GM12878 (cell line): ENCODE measurements around the gene CIB4. TPM values are rescaled to one million over a fixed set of nuclear protein-coding genes. Genes with fewer than 3 reads are reported as not detected.

Experiments used
- ATAC-seq: fragments of 200-7000 bp; cut with Tn5 transposase; 3 replicates; pipeline ENCODE4 v1.9.1; 2020; ENCODE audit warnings: mild to moderate bottlenecking, moderate library complexity
- BruUV-seq: library from RNA; stranded (reverse); fragments of 400-500 nt; replicated peaks from 2 replicates; lab custom pipeline; 2021; lab: Mats Ljungman, UMichigan
- CTCF ChIA-PET: fragments of 300-600 bp; sonication (Branson Sonifier 250); formaldehyde crosslinking; extraction: SDS; loops from one replicate; lab custom pipeline; 2021; ENCODE audit warnings: inconsistent platforms; lab: Yijun Ruan, JAX
- POLR2A ChIA-PET: fragments of 350-600 bp; formaldehyde crosslinking; extraction: SDS; loops from one replicate; lab custom pipeline; 2021; ENCODE audit warnings: inconsistent platforms; lab: Charles Lee
- RAD21 ChIA-PET: fragments of 300-600 bp; sonication (Branson Sonifier 250); formaldehyde crosslinking; loops from one replicate; lab custom pipeline; 2023; ENCODE audit warnings: antibody characterized with exemption; ENCODE audit not compliant: unreplicated experiment; lab: Charles Lee
- SMC1A ChIA-PET: fragments of 300-600 bp; sonication (Branson Sonifier 250); formaldehyde crosslinking; loops from one replicate; lab custom pipeline; 2023; ENCODE audit not compliant: unreplicated experiment, uncharacterized antibody; lab: Charles Lee
- DNase-seq: peaks from one replicate; pipeline ENCODE4 v3.0.0-alpha.2; 2011; ENCODE audit warnings: low read depth, low spot score
- FAIRE-seq: peaks from 3 replicates; lab custom pipeline; 2011; peaks lifted over from hg19 to GRCh38; lab: Jason Lieb, UNC
- H2AFZ ChIP-seq: 2 replicates; pipeline ENCODE4 v1.6.0; 2011; ENCODE audit warnings: low read depth, low read length, control low read depth; ENCODE audit not compliant: control insufficient read depth
- H3K27ac ChIP-seq: 2 replicates; pipeline ENCODE4 v1.5.1; 2011; ENCODE audit warnings: control low read depth; ENCODE audit not compliant: control insufficient read depth, insufficient read depth
- H3K27me3 ChIP-seq, 2 experiments: replicated peaks in 1 of 2; 2 replicates each; pipeline versions ENCODE4 v1.6.0 to v1.6.1; 2011; ENCODE audit warnings: low read length in 1 of 2; ENCODE audit not compliant: control insufficient read depth in 2 of 2, insufficient read depth in 2 of 2
- H3K36me3 ChIP-seq, 2 experiments: 2 replicates each; pipeline ENCODE4 v1.5.1; 2011; ENCODE audit warnings: low read length in 1 of 2; ENCODE audit not compliant: control insufficient read depth in 2 of 2, insufficient read depth in 2 of 2
- H3K4me1 ChIP-seq: 2 replicates; pipeline ENCODE4 v1.6.1; 2011; ENCODE audit warnings: mild to moderate bottlenecking, low read length, moderate library complexity, mixed read lengths; ENCODE audit not compliant: control insufficient read depth, insufficient read depth
- H3K4me2 ChIP-seq: 2 replicates; pipeline ENCODE4 v1.6.0; 2011; ENCODE audit warnings: control low read depth; ENCODE audit not compliant: control insufficient read depth, insufficient read depth
- H3K4me3 ChIP-seq: fragments of 200-600 bp; sonication (generic); 2 replicates; pipeline ENCODE4 v1.5.1; 2016
- H3K79me2 ChIP-seq: 2 replicates; pipeline ENCODE4 v1.6.0; 2011; ENCODE audit warnings: low read length; ENCODE audit not compliant: control insufficient read depth, insufficient read depth
- H3K9ac ChIP-seq: 2 replicates; pipeline ENCODE4 v1.8.0; 2011; ENCODE audit warnings: low read length, control low read depth, mixed read lengths; ENCODE audit not compliant: control insufficient read depth, insufficient read depth
- H3K9me3 ChIP-seq: replicated peaks from 3 replicates; pipeline ENCODE4 v1.5.1; 2011; ENCODE audit warnings: mild to moderate bottlenecking, low read length; ENCODE audit not compliant: control insufficient read depth, insufficient read depth
- H4K20me1 ChIP-seq: 2 replicates; pipeline ENCODE4 v1.6.0; 2011; ENCODE audit not compliant: control insufficient read depth, insufficient read depth
- BCL11A ChIP-seq: IDR thresholded peaks from 2 replicates; pipeline ENCODE4 v1.6.1; 2011; ENCODE audit warnings: low read depth, low read length
- CHD4 ChIP-seq: fragments of 200-600 bp; sonication (generic); IDR thresholded peaks from 2 replicates; pipeline ENCODE4 v1.6.1; 2016; ENCODE audit warnings: mild to moderate bottlenecking
- EP300 ChIP-seq, 2 experiments: fragments of 150-350 bp in 1 of 2; IDR thresholded peaks; 2 replicates each; pipeline ENCODE4 v1.6.1; 2011 to 2012; ENCODE audit warnings: low read depth in 2 of 2, low read length in 2 of 2, borderline replicate concordance in 1 of 2, improper control_type of control experiment in 1 of 2, inconsistent platforms in 1 of 2; ENCODE audit not compliant: control insufficient read depth in 1 of 2
- NRF1 ChIP-seq: conservative IDR thresholded peaks from 2 replicates; pipeline ENCODE4 v1.6.1; 2011; ENCODE audit warnings: mild to moderate bottlenecking, low read depth, low read length, improper control_type of control experiment
- POLR2AphosphoS2 ChIP-seq: IDR thresholded peaks from 2 replicates; pipeline ENCODE4 v1.6.1; 2011; ENCODE audit warnings: low read depth, mild to moderate bottlenecking, low read length, improper control_type of control experiment, moderate library complexity
- SREBF2 ChIP-seq: IDR thresholded peaks from 2 replicates; pipeline ENCODE4 v1.6.1; 2012; ENCODE audit warnings: mild to moderate bottlenecking, low read length
- ZBTB40 ChIP-seq: fragments of 450-650 bp; IDR thresholded peaks from 2 replicates; pipeline ENCODE4 v1.6.1; 2016; ENCODE audit warnings: mild to moderate bottlenecking, moderate library complexity, borderline replicate concordance
- whole genome bisulfite sequencing: methylation state at CpG from one replicate; pipeline ENCODE4 v1.1.6; 2016; ENCODE audit warnings: low lambda C conversion rate; ENCODE audit not compliant: insufficient replicate concordance, insufficient coverage; ENCODE audit errors: missing lambda C conversion rate; 5-methylcytosine and 5-hydroxymethylcytosine counted together
- in situ Hi-C: fragments of 300-500 bp; cut with MboI; formaldehyde crosslinking; loops from 9 replicates; pipeline ENCODE4 v1.14.3; 2018; ENCODE audit warnings: mixed read lengths
- intact Hi-C: fragments of 100-400 bp; cut with micrococcal nuclease; formaldehyde crosslinking; loops from one replicate; pipeline ENCODE4 v1.14.2; 2022; ENCODE audit not compliant: unreplicated experiment
- polyA plus RNA-seq, 11 experiments: library from polyadenylated mRNA; depleted of rRNA in 4 of 11; unstranded in 6 of 11; stranded (reverse) in 5 of 11; fragments of >200 nt; fragmentation: Nextera tagmentation in 4 of 11; fragmentation: Illumina TruSeq in 1 of 11; extraction: Ambion mirVana in 4 of 11; extraction: Trizol in 1 of 11; gene quantifications; 1 replicate in 1 of 11; 2 replicates in 10 of 11; pipeline versions ENCODE4 v1.2.1 to v1.2.3, GENCODE V29; 2011 to 2016; ENCODE audit warnings: inconsistent platforms in 2 of 11, missing spikeins in 2 of 11, low read depth in 1 of 11
- total RNA-seq, 4 experiments: library from RNA; depleted of rRNA in 3 of 4; stranded (reverse); fragments of >200 nt in 3 of 4; fragmentation: Illumina TruSeq in 1 of 4; extraction: Trizol in 1 of 4; gene quantifications; 2 replicates each; pipeline versions ENCODE4 v1.2.1 to v1.2.3, GENCODE V29; 2013 to 2021

Gene CIB4
- total and polyA plus RNA-seq, 10 of the 15 experiments (the other 5 are each of a cell fraction or from before 2014, with no cell fraction given), result not detected

- in situ Hi-C loops (no loop called here), intact Hi-C loops (no loop called here)
- 40% methylated on average over 15 of the region's 15 CpGs for WGBS
- ATAC-seq (no peak), FAIRE-seq (no peak), DNase-seq (no peak)
- H3K4me3 ChIP-seq, result no peak overlapping the region
- BruUV-seq, result no TSS peak
- no peak overlapping the region for H3K27ac ChIP-seq
- SMC1A ChIA-PET, result interaction anchor here (1.0 kb wide), 1 partner anchor 61 kb away, joined by 3 read pairs; no protein-coding TSS in a partner anchor
- no peaks in the 10 kb centered on the region for H3K9me3 ChIP-seq
- H3K36me3 ChIP-seq, result no peaks in the 10 kb centered on the region
- TF ChIP-seq SREBF2 (no peak), CHD4 (no peak), POLR2AphosphoS2 (no peak), ZBTB40 (no peak), NRF1 (no peak), BCL11A (no peak), EP300 (IDR thresholded peaks at IDR 0.05; ENCODE audit: borderline replicate concordance in 1 of 2, control insufficient read depth in 1 of 2, low read depth in 2 of 2, low read length in 2 of 2) (no peak)
- RAD21 ChIA-PET, result no interaction called here
- H4K20me1 ChIP-seq, result no peaks in the 10 kb centered on the region
- no peaks in the 10 kb centered on the region for H3K79me2 ChIP-seq
- no peak overlapping the region for H3K4me2 ChIP-seq
- POLR2A ChIA-PET, result no interaction called here
- H3K9ac ChIP-seq, result no peak overlapping the region
- peaks cover 0 to 5% of the 10 kb centered on the region in 2 experiments; a peak in 3 of 4 replicates for H3K27me3 ChIP-seq
- CTCF ChIA-PET, result no interaction called here
- no peaks in the 10 kb centered on the region for H3K4me1 ChIP-seq
- H2AFZ ChIP-seq, result no peak overlapping the region
Observed at GRCh38 chr2:26542676-26543505, 98.3 kb downstream of the CIB4 start.
